HG03521 (cell line): Measurements from ENCODE around the gene PWP2.
"Not testable (repeated sequence)": the region's sequence is repeated elsewhere in the genome, so short reads cannot be mapped to it uniquely, and the experiment has no call there.

Experiments
- ATAC-seq: cut with Tn5 transposase; IDR thresholded peaks from one replicate; pipeline ENCODE4 v1.9.1; 2021; ENCODE audit warnings: mild to moderate bottlenecking, moderate library complexity; ENCODE audit not compliant: unreplicated experiment

Gene PWP2

GRCh38 chr21:44127827-44128226 is 20.6 kb downstream of the PWP2 start:
- not testable (repeated sequence) for ATAC-seq

DNA sequence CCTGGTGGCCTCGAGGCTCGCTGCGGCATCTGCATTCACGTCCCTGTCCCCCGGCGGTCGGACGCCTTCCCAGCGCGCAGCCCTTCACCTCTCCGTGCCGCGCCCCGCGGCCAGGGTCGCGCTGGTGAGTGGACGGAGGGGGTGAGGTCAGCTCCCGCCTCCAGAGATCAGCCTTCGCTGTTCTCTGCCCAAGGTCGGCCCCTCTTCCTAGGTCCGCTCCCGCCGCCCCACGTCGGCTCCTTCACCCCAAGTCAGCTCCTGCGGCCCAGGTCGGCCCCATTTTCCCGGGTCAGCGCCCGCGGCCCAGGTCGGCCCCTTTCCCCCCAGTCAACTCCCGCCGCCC is 26.5 kb downstream of the PWP2 start:
- peak; percentile 32 for ATAC-seq

GRCh38 chr21:44134732-44135131 is 27.5 kb downstream of the PWP2 start:
- ATAC-seq: not testable (repeated sequence)

GRCh38 chr21:44138039-44138438 is 30.8 kb downstream of the PWP2 start:
- not testable (repeated sequence) for ATAC-seq

- ATAC-seq: not testable (repeated sequence)
Observed at GRCh38 chr21:44139787-44140551, 32.8 kb downstream of the PWP2 start.

DNA sequence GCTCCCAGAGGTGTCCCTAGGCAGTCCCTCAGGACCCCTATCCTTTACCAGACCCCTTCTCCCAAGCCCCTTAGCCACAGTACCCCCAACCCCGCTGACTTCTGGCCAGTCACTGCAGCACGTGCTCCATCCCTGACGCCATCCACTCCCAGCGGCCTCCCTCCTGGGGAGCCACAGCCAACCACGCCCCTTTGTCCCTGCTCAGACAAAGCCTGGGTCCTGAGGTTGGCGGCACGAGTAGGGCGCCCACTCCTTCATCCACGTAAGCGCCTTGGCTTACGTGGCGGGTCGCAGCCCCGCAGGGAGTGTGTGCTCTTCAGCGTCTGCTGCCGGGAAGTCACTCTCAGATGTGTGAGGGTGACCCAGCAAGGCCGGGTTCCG is 33.3 kb downstream of the PWP2 start:
- ATAC-seq: not testable (repeated sequence)

- ATAC-seq: not testable (repeated sequence)
Observed at GRCh38 chr21:44142470-44142869, 35.3 kb downstream of the PWP2 start.

GRCh38 chr21:44143380-44143779 is 36.2 kb downstream of the PWP2 start:
- peak; percentile 32 for ATAC-seq

DNA sequence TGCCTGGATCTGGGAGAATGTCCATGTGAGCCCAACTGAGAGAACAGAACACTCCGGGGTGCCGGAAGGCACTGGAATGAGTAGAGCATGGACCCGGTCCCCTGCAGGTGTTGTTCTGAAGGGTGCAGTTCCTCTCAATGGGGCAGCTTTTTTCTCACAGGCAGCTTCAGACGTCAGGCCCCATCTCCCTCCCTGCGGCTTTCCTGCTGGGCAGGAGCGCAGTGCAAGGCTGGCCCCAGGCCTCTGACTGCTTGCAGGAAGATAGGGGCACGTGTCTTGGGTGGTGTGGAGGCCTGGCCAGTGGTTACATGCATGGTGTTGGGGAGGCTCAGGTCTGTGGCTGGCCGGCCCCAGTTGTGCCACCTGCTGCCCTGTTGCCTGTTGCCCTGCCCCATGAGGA is 36.8 kb downstream of the PWP2 start:
- not testable (repeated sequence) for ATAC-seq

DNA sequence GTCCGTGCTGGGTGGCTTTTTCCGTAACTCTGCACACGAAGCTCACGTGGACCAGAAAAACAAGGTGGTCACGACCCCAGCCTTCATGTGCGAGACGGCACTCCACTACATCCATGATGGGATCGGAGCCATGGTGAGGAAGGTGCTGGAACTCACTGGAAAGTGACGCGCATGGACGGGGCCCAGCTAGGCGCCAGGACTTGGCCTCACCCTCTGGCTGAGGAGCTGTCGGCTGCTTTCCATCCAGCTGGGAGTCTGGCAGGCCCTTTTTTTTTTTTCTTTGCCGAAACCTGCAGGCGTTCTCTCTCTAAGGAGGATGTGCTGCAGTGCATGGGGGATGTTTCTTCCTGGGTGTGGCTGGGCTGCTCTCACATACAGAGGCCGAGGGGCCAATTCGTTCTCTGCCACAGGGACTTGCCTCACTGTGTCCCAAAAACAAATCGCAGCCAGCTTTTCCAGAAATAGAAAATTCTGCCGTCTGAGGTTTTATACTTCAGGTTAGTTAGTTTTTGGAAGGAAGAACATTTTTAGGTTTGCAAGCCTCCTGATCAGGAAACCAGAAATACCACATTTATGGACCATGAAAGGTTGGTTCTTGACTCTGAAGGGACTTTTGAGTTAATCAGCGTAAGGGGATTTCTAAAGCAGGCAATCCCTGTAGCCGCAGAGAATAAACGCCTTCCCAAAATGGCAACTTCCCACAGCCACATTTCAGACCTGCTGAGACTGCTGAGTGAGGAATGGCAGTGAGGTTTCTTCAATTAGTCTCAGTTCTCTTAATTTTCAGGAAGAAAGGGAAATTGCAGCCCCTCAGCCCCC is 37.8 kb downstream of the PWP2 start:
- ATAC-seq: not testable (repeated sequence)

DNA sequence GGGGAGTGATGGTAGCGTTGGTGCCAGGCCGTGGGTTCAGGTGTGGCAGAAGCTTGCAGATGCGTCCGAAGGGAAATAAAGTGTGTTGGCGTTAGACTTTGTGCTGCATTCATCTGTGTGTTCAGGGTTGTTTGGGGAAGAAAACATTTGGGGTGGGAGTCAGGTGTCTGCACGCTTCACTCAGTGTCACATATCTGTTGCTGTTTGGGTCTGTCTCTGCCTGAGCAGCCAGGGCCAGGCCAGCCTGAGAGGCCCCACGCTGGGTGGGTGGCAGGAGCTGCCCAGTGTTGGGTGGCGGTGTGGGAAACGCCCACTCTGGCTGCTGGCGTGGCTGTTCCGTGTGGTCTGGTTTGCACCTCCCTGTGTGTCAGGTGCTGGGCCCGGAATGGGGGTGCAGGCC is 38.4 kb downstream of the PWP2 start:
- not testable (repeated sequence) for ATAC-seq

- ATAC-seq: not testable (repeated sequence)
Observed at GRCh38 chr21:44147108-44147507, 39.9 kb downstream of the PWP2 start.

GRCh38 chr21:44150255-44150654 is 43.1 kb downstream of the PWP2 start:
- ATAC-seq: not testable (repeated sequence)

- ATAC-seq: not testable (repeated sequence)
Observed at GRCh38 chr21:44153214-44153888, 46.2 kb downstream of the PWP2 start.

DNA sequence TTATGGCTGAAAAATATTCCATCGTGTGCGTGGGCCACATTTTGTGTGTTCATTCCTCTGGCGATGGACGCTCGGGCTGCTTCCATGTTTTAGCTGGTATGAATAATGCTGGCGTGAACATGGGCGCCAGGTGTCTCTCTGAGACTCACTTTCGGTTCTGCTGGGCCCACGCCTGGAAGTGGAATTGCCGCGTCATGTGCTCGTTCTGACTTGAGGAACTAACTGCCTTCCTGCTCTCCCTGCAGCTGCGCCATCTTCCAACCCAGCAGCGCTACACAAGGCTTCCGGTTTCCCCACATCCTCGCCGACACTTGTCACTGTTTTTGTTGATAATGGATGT is 46.7 kb downstream of the PWP2 start:
- not testable (repeated sequence) for ATAC-seq

- ATAC-seq: peak; percentile 16
Observed at GRCh38 chr21:44154816-44155230, 47.6 kb downstream of the PWP2 start.

GRCh38 chr21:44155231-44155993 is 48.2 kb downstream of the PWP2 start:
- peak; percentile 34 for ATAC-seq

- ATAC-seq: not testable (repeated sequence)
Observed at GRCh38 chr21:44155994-44156380, 48.8 kb downstream of the PWP2 start.

GRCh38 chr21:44157439-44158081 is 50.4 kb downstream of the PWP2 start:
- ATAC-seq: not testable (repeated sequence)

GRCh38 chr21:44158082-44158468 is 50.9 kb downstream of the PWP2 start:
- ATAC-seq: not testable (repeated sequence)
